Progenitor cell of endocrine pancreas (in vitro differentiated cells): ENCODE results near the gene MCAM. TPM values are rescaled to one million over a fixed set of nuclear protein-coding genes. Genes with fewer than 3 reads are reported as not detected.

Experiments used
- DNase-seq: peaks from one replicate; pipeline ENCODE4 v3.0.0; 2021; ENCODE audit warnings: low spot score; ENCODE audit not compliant: unreplicated experiment
- H3K27ac Mint-ChIP-seq: 2 replicates; pipeline ENCODE4 v1.8.0; 2021; ENCODE audit warnings: mild to moderate bottlenecking, moderate library complexity, mixed read lengths
- H3K27me3 Mint-ChIP-seq: 2 replicates; pipeline ENCODE4 v1.8.0; 2021; ENCODE audit warnings: mixed read lengths
- H3K36me3 Mint-ChIP-seq: 2 replicates; pipeline ENCODE4 v1.8.0; 2022; ENCODE audit warnings: mixed read lengths; ENCODE audit not compliant: insufficient read depth
- H3K4me1 Mint-ChIP-seq: 2 replicates; pipeline ENCODE4 v1.8.0; 2021; ENCODE audit warnings: low read depth, mixed read lengths
- H3K4me3 Mint-ChIP-seq: 2 replicates; pipeline ENCODE4 v1.8.0; 2021; ENCODE audit warnings: low read depth, mild to moderate bottlenecking, moderate library complexity, mixed read lengths
- H3K9me3 Mint-ChIP-seq: 2 replicates; pipeline ENCODE4 v1.8.0; 2021; ENCODE audit warnings: low read depth, mixed read lengths
- CTCF ChIP-seq: fragments of 200-600 bp; sonication (generic); IDR thresholded peaks from one replicate; pipeline ENCODE4 v1.5.0; 2021; ENCODE audit warnings: antibody characterized with exemption, mild to moderate bottlenecking; ENCODE audit not compliant: unreplicated experiment
- total RNA-seq: library from RNA; stranded (reverse); gene quantifications from 2 replicates; pipeline ENCODE4 v1.2.1, GENCODE V29; 2021

Gene MCAM
- total RNA-seq, 1 donor from 2014 or later, result 12.7 TPM

- Mint-ChIP-seq H3K4me1 (peaks cover 20% of the 10 kb centered on the region), H3K4me3 (peak overlapping the region; percentile 57), H3K9me3 (no peaks in the 10 kb centered on the region), H3K36me3 (no peaks in the 10 kb centered on the region), H3K27me3 (peaks cover 46% of the 10 kb centered on the region), H3K27ac (no peak overlapping the region)
- no peak for DNase-seq
- no peak for TF ChIP-seq CTCF
Measured at GRCh38 chr11:119319700-119320239, 2.8 kb upstream of the MCAM start.

GRCh38 chr11:119319136-119319699, 2.3 kb upstream of the MCAM start:
- DNase-seq, result no peak
- no peak overlapping the region for H3K4me3 Mint-ChIP-seq
- no peak overlapping the region for H3K27ac Mint-ChIP-seq
- peaks cover 20% of the 10 kb centered on the region for H3K4me1 Mint-ChIP-seq
- H3K36me3 Mint-ChIP-seq, result no peaks in the 10 kb centered on the region
- no peak for TF ChIP-seq CTCF
- H3K27me3 Mint-ChIP-seq, result peaks cover 51% of the 10 kb centered on the region
- no peaks in the 10 kb centered on the region for H3K9me3 Mint-ChIP-seq

- H3K36me3 Mint-ChIP-seq, result peaks cover 1% of the 10 kb centered on the region
- H3K27ac Mint-ChIP-seq, result no peak overlapping the region
- H3K4me3 Mint-ChIP-seq, result no peak overlapping the region
- no peaks in the 10 kb centered on the region for H3K9me3 Mint-ChIP-seq
- H3K4me1 Mint-ChIP-seq, result peaks cover 20% of the 10 kb centered on the region
- H3K27me3 Mint-ChIP-seq, result peaks cover 50% of the 10 kb centered on the region
- DNase-seq, result no peak
- no peak for TF ChIP-seq CTCF
Measured at GRCh38 chr11:119318240-119319135, 1.6 kb upstream of the MCAM start.

- no peak for DNase-seq
- H3K4me1 Mint-ChIP-seq, result peaks cover 20% of the 10 kb centered on the region
- no peak overlapping the region for H3K27ac Mint-ChIP-seq
- peaks cover 49% of the 10 kb centered on the region for H3K27me3 Mint-ChIP-seq
- peak overlapping the region; percentile 29 for H3K4me3 Mint-ChIP-seq
- no peaks in the 10 kb centered on the region for H3K9me3 Mint-ChIP-seq
- no peak for TF ChIP-seq CTCF
- H3K36me3 Mint-ChIP-seq, result peaks cover 1% of the 10 kb centered on the region
Measured at GRCh38 chr11:119317592-119318239, 786 bp upstream of the MCAM start.
